SK-N-MC (cell line): Measurements from ENCODE around the gene LAMB4.

Source experiments
- EZH2 ChIP-seq: fragments of 200-600 bp; sonication (generic); IDR thresholded peaks from one replicate; pipeline ENCODE4 v1.6.1; 2017; ENCODE audit warnings: antibody characterized with exemption
- FOXP2 ChIP-seq: optimal IDR thresholded peaks from 2 replicates; pipeline ENCODE3; 2011; ENCODE audit warnings: mild to moderate bottlenecking, moderate library complexity; ENCODE audit not compliant: insufficient read depth; ENCODE audit errors: extremely low read length, control extremely low read depth
- POLR2AphosphoS5 ChIP-seq: IDR thresholded peaks from 2 replicates; pipeline ENCODE4 v1.6.1; 2012; ENCODE audit warnings: mild to moderate bottlenecking, low read depth, low read length, borderline replicate concordance

DNA sequence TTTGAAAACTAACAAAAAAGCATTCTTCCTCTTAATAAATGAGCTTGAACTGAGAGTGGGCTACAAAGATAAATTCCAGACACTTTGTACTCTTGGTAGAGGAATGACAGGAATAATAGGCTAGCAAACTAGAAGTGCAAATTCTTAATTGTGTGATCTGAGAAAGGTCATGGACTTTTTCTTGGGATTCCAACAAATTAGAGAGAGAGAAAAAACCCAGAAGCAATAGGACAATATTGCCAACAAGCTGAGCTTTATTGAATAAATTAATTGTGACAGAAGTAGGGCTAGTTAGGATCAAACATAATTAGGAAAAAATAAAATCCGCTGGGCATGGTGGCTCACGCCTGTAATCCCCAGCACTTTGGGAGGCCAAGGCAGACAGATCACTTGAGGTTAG, 85.8 kb downstream of the LAMB4 start:
- TF ChIP-seq POLR2AphosphoS5 = no peak
- no peak for TF ChIP-seq EZH2
- no peak for TF ChIP-seq FOXP2
